ENCODE measurements around the gene CNGA3.

Gene CNGA3

GRCh38 chr2:98394595-98395153, 48.4 kb downstream of the CNGA3 start:
- Histone ChIP-seq H3K27ac (no peak overlapping the region), H3K36me3 (peaks cover 6% of the 10 kb centered on the region), H3K9me3 (ENCODE audit: severe bottlenecking) (no peaks in the 10 kb centered on the region), H3K4me3 (ENCODE audit: low read depth, low read length) (no peak overlapping the region), H3K27me3 (ENCODE audit: insufficient read depth, low read depth, severe bottlenecking) (no peaks in the 10 kb centered on the region)
- no peak for DNase-seq
- TF ChIP-seq, protein P1, sequence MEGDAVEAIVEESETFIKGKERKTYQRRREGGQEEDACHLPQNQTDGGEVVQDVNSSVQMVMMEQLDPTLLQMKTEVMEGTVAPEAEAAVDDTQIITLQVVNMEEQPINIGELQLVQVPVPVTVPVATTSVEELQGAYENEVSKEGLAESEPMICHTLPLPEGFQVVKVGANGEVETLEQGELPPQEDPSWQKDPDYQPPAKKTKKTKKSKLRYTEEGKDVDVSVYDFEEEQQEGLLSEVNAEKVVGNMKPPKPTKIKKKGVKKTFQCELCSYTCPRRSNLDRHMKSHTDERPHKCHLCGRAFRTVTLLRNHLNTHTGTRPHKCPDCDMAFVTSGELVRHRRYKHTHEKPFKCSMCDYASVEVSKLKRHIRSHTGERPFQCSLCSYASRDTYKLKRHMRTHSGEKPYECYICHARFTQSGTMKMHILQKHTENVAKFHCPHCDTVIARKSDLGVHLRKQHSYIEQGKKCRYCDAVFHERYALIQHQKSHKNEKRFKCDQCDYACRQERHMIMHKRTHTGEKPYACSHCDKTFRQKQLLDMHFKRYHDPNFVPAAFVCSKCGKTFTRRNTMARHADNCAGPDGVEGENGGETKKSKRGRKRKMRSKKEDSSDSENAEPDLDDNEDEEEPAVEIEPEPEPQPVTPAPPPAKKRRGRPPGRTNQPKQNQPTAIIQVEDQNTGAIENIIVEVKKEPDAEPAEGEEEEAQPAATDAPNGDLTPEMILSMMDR (IDR thresholded peaks at IDR 0.05; ENCODE audit: low read depth, low read length), result no peak

DNA sequence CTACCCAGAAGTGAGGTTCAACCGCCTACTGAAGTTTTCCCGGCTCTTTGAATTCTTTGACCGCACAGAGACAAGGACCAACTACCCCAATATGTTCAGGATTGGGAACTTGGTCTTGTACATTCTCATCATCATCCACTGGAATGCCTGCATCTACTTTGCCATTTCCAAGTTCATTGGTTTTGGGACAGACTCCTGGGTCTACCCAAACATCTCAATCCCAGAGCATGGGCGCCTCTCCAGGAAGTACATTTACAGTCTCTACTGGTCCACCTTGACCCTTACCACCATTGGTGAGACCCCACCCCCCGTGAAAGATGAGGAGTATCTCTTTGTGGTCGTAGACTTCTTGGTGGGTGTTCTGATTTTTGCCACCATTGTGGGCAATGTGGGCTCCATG, 49.7 kb downstream of the CNGA3 start:
- TF ChIP-seq, protein P1 (IDR thresholded peaks at IDR 0.05; ENCODE audit: low read depth, low read length), result no peak
- Histone ChIP-seq H3K4me3 (ENCODE audit: low read depth, low read length) (no peak overlapping the region), H3K27ac (no peak overlapping the region), H3K27me3 (ENCODE audit: insufficient read depth, low read depth, severe bottlenecking) (no peaks in the 10 kb centered on the region), H3K9me3 (ENCODE audit: severe bottlenecking) (no peaks in the 10 kb centered on the region), H3K36me3 (peaks cover 6% of the 10 kb centered on the region)
- DNase-seq, result no peak

- no peaks in the 10 kb centered on the region for H3K9me3 ChIP-seq (ENCODE audit: severe bottlenecking)
- DNase-seq, result no peak
- no peak overlapping the region for H3K4me3 ChIP-seq (ENCODE audit: low read depth, low read length)
- H3K27ac ChIP-seq, result no peak overlapping the region
- peaks cover 6% of the 10 kb centered on the region for H3K36me3 ChIP-seq
- TF ChIP-seq, protein P1 (IDR thresholded peaks at IDR 0.05; ENCODE audit: low read depth, low read length), result no peak
- no peaks in the 10 kb centered on the region for H3K27me3 ChIP-seq (ENCODE audit: insufficient read depth, low read depth, severe bottlenecking)
Measured at GRCh38 chr2:98396745-98397355, 50.6 kb downstream of the CNGA3 start.

- H3K4me3 ChIP-seq (ENCODE audit: low read depth, low read length), result no peak overlapping the region
- H3K9me3 ChIP-seq (ENCODE audit: severe bottlenecking), result no peaks in the 10 kb centered on the region
- H3K27ac ChIP-seq, result no peak overlapping the region
- no peak for DNase-seq
- H3K36me3 ChIP-seq, result peaks cover 6% of the 10 kb centered on the region
- TF ChIP-seq, protein P1 (IDR thresholded peaks at IDR 0.05; ENCODE audit: low read depth, low read length), result no peak
- no peaks in the 10 kb centered on the region for H3K27me3 ChIP-seq (ENCODE audit: insufficient read depth, low read depth, severe bottlenecking)
Measured at GRCh38 chr2:98399140-98399539, 52.9 kb downstream of the CNGA3 start.

DNA sequence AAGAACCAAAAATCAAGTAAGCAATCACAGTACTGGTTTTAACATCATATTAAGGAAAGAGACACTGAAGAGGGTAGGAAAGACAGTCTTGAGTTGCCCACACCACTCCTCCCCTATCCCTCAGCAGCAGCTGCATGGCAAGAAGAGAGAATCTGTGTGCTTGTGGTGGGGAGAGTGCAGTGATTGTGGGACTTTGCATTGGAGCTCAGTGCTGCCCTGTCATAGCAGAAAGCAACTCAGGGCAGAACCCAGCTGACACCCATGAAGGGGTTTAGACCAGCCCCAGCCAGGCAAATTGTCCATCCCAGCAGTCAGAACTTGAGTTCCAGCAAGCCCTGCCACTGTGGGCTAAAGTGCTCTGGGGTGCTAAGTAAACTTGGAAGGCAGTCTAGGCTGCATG, 57.6 kb downstream of the CNGA3 start:
- no peak overlapping the region for H3K4me3 ChIP-seq (ENCODE audit: low read depth, low read length)
- H3K27me3 ChIP-seq (ENCODE audit: insufficient read depth, low read depth, severe bottlenecking), result no peaks in the 10 kb centered on the region
- DNase-seq, result no peak
- no peaks in the 10 kb centered on the region for H3K36me3 ChIP-seq
- H3K27ac ChIP-seq, result no peak overlapping the region
- TF ChIP-seq, protein P1 (IDR thresholded peaks at IDR 0.05; ENCODE audit: low read depth, low read length), result no peak
- H3K9me3 ChIP-seq (ENCODE audit: severe bottlenecking), result no peaks in the 10 kb centered on the region

Data from WERI-Rb-1 (cell line).